Measurements from ENCODE around the gene MTF2.
"Not testable (repeated sequence)": the region's sequence is repeated elsewhere in the genome, so short reads cannot be mapped to it uniquely, and the experiment has no call there.

The MTF2 gene

DNA sequence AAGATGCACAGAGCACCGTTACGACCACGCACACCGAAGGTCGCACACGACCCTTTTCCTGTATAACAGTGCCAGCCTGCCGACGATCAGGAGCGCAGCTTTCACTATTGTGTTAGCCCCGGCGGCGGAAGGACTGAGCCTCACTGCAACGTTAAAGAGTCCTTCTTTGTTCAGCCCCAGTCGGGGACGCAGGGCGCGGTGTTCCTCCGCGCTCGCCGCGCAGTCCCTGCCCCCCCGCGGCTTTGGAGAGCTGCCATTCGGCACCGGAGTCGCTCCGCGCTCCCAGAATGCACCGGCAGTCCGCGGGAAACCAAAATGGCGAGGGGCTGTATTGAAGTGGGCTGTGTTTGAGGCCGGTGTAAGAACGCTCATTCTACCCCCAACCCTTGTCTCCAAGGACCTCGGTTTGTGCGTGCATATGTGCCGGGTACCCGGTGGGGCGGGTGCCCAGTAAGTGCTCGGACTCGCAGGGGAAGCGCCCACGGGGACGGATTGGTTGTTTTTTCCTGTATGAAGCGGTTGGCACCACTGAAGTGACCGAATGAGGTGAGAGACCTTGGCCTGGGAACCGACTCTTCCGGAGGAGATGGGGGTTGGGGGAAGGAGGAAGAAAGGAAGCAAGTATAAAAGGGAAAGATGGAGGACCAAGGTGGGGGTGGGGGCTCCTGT lies at the start of gene MTF2:
TSS of gene MTF2 (plus strand) at position 298 of the 669 bp plus-strand sequence. CDS start at position 542, 244 bp downstream.
- Histone ChIP-seq H3K9me3 (ENCODE audit: control insufficient read depth in 1 of 2, low read length in 2 of 2) (no peaks in the 10 kb centered on the region), H3K27ac (ENCODE audit: low read depth, low read length) (peak within 1 kb of the TSS; percentile 72), H3K27me3 (ENCODE audit: control insufficient read depth in 1 of 2, insufficient read depth in 2 of 2, low read length in 2 of 2) (no peaks in the 10 kb centered on the region), H3K9ac (ENCODE audit: low read depth in 1 of 2, low read length in 2 of 2) (peak within 1 kb of the TSS; percentile 89 to 91), H3K4me1 (ENCODE audit: control insufficient read depth in 1 of 2, insufficient read depth in 2 of 2, low read length in 2 of 2) (peaks cover 5 to 21% of the 10 kb centered on the region in 2 donors), H3K36me3 (ENCODE audit: control insufficient read depth in 1 of 2, insufficient read depth in 2 of 2, low read length in 2 of 2) (peaks cover 0 to 3% of the 10 kb centered on the region in 2 donors), H3K4me3 (ENCODE audit: low read depth in 1 of 2, low read length in 2 of 2) (peak within 1 kb of the TSS; percentile 97 to 99)

DNA sequence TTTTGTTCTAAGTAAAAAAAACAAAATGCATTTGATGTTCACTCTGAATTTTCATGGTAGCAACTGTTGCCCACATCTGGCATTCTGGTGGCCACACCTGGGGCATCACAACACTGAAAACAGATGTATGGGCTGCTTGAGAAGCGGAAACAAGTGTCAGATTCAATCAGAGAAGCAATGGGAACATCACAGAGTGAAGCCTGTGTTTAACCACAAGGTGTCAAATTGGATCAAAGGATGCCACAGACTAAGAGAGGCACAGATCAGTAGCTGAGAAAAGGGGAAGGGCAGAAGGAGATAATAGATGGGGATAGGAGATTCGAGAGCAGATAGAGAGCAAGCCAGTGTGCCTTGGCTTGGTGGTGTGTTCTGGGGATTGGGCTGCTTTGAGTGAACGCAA lies 49.8 kb upstream of the MTF2 start:
- Histone ChIP-seq H3K27ac (ENCODE audit: low read depth, low read length) (no peak overlapping the region), H3K27me3 (ENCODE audit: control insufficient read depth in 1 of 2, insufficient read depth in 2 of 2, low read length in 2 of 2) (peaks cover 0 to 3% of the 10 kb centered on the region in 2 donors), H3K4me3 (ENCODE audit: low read depth in 1 of 2, low read length in 2 of 2) (no peak overlapping the region), H3K9me3 (ENCODE audit: control insufficient read depth in 1 of 2, low read length in 2 of 2) (no peaks in the 10 kb centered on the region), H3K9ac (ENCODE audit: low read depth in 1 of 2, low read length in 2 of 2) (no peak overlapping the region), H3K4me1 (ENCODE audit: control insufficient read depth in 1 of 2, insufficient read depth in 2 of 2, low read length in 2 of 2) (no peaks in the 10 kb centered on the region), H3K36me3 (ENCODE audit: control insufficient read depth in 1 of 2, insufficient read depth in 2 of 2, low read length in 2 of 2) (no peaks in the 10 kb centered on the region)

DNA sequence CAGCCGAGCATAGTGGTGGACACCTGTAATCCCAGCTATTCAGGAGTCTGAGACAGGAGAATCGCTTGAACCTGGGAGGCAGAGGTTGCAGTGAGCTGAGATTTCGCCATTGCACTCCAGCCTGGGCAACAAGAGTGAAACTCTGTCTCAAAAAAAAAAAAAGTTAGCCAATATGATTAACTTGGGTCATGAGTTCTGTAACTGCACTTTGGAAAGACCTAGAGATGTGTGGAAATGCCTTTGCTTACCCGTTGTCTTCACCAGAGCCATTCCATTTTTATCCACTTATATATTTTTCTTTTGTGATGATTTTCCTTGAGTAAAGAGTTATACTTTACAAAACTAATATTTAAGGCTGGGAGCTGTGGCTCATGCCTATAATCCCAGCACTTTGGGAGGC lies 48.9 kb upstream of the MTF2 start:
- H3K36me3 ChIP-seq (ENCODE audit: control insufficient read depth in 1 of 2, insufficient read depth in 2 of 2, low read length in 2 of 2); H3K9me3 ChIP-seq (ENCODE audit: control insufficient read depth in 1 of 2, low read length in 2 of 2); H3K9ac ChIP-seq (ENCODE audit: low read depth in 1 of 2, low read length in 2 of 2); H3K27ac ChIP-seq (ENCODE audit: low read depth, low read length); H3K4me1 ChIP-seq (ENCODE audit: control insufficient read depth in 1 of 2, insufficient read depth in 2 of 2, low read length in 2 of 2); H3K4me3 ChIP-seq (ENCODE audit: low read depth in 1 of 2, low read length in 2 of 2); H3K27me3 ChIP-seq (ENCODE audit: control insufficient read depth in 1 of 2, insufficient read depth in 2 of 2, low read length in 2 of 2): not testable (repeated sequence)

DNA sequence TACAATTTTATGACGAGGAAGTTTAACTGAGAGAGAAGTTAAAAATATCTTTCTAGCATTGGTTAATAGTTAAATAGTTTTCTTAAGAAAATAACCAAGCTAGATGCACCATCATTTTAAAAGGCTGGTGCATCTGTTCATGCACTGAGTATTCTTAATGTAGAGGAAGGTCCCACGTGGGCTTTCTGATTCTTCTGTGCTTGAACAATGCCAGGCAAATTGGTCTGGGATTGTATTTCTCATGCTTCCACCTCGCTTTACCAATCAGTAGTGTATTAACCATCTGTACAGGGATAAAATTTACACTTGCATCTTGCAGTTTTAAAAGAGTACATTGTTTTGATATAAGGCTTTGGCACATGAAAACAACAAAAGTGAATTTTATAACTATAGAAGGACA lies 47.4 kb upstream of the MTF2 start:
- H3K4me3 ChIP-seq (ENCODE audit: low read depth in 1 of 2, low read length in 2 of 2) = no peak overlapping the region
- no peaks in the 10 kb centered on the region for H3K9me3 ChIP-seq (ENCODE audit: control insufficient read depth in 1 of 2, low read length in 2 of 2)
- H3K9ac ChIP-seq (ENCODE audit: low read depth in 1 of 2, low read length in 2 of 2) = no peak overlapping the region
- H3K36me3 ChIP-seq (ENCODE audit: control insufficient read depth in 1 of 2, insufficient read depth in 2 of 2, low read length in 2 of 2) = no peaks in the 10 kb centered on the region
- H3K4me1 ChIP-seq (ENCODE audit: control insufficient read depth in 1 of 2, insufficient read depth in 2 of 2, low read length in 2 of 2) = no peaks in the 10 kb centered on the region
- H3K27me3 ChIP-seq (ENCODE audit: control insufficient read depth in 1 of 2, insufficient read depth in 2 of 2, low read length in 2 of 2) = peaks cover 0 to 3% of the 10 kb centered on the region in 2 donors
- no peak overlapping the region for H3K27ac ChIP-seq (ENCODE audit: low read depth, low read length)

DNA sequence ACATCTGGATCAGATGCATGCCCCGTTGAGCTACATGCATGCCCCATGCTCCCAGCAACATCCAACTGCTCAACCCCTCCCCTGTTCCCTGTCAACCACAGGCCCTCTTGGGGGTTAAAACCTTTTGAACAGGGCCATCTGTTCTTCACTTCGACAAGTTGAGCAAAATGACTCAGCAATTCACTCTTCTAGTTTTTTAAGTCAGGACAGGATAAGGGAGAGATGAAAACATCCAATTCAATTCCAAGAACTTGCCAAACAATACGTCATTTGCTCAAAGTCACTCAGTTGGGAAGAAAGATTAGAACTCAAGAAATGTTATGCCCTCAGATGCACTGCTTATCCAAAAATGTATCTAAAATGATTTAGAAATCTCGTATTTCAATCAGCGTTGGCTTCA lies 46.1 kb upstream of the MTF2 start:
- no peak overlapping the region for H3K9ac ChIP-seq (ENCODE audit: low read depth in 1 of 2, low read length in 2 of 2)
- H3K27ac ChIP-seq (ENCODE audit: low read depth, low read length) = no peak overlapping the region
- H3K4me1 ChIP-seq (ENCODE audit: control insufficient read depth in 1 of 2, insufficient read depth in 2 of 2, low read length in 2 of 2) = no peaks in the 10 kb centered on the region
- peaks cover 0 to 2% of the 10 kb centered on the region in 2 donors for H3K27me3 ChIP-seq (ENCODE audit: control insufficient read depth in 1 of 2, insufficient read depth in 2 of 2, low read length in 2 of 2)
- no peaks in the 10 kb centered on the region for H3K9me3 ChIP-seq (ENCODE audit: control insufficient read depth in 1 of 2, low read length in 2 of 2)
- H3K36me3 ChIP-seq (ENCODE audit: control insufficient read depth in 1 of 2, insufficient read depth in 2 of 2, low read length in 2 of 2) = no peaks in the 10 kb centered on the region
- H3K4me3 ChIP-seq (ENCODE audit: low read depth in 1 of 2, low read length in 2 of 2) = no peak overlapping the region

DNA sequence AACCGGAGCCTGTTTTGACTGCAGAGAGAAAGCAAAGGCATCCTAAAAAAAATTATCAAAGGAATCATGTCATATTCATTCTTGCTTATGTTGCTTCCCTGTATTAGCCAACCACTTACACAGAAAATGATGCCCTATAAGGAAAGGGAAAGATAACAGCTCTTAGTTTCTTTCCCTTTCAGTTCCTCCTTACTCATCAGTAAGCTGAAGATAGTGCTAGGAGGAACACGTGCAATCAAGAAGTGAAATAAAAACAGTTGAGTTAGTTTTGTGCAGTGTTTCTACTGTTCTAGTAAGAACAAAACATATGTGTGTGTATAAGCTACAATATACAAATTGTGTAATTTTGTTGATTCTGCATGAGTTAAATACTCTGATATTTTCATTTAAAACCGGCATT lies 45.3 kb upstream of the MTF2 start:
- Histone ChIP-seq H3K4me3 (ENCODE audit: low read depth in 1 of 2, low read length in 2 of 2) (no peak overlapping the region), H3K9me3 (ENCODE audit: control insufficient read depth in 1 of 2, low read length in 2 of 2) (no peaks in the 10 kb centered on the region), H3K27ac (ENCODE audit: low read depth, low read length) (no peak overlapping the region), H3K4me1 (ENCODE audit: control insufficient read depth in 1 of 2, insufficient read depth in 2 of 2, low read length in 2 of 2) (no peaks in the 10 kb centered on the region), H3K9ac (ENCODE audit: low read depth in 1 of 2, low read length in 2 of 2) (no peak overlapping the region), H3K36me3 (ENCODE audit: control insufficient read depth in 1 of 2, insufficient read depth in 2 of 2, low read length in 2 of 2) (no peaks in the 10 kb centered on the region), H3K27me3 (ENCODE audit: control insufficient read depth in 1 of 2, insufficient read depth in 2 of 2, low read length in 2 of 2) (no peaks in the 10 kb centered on the region)

DNA sequence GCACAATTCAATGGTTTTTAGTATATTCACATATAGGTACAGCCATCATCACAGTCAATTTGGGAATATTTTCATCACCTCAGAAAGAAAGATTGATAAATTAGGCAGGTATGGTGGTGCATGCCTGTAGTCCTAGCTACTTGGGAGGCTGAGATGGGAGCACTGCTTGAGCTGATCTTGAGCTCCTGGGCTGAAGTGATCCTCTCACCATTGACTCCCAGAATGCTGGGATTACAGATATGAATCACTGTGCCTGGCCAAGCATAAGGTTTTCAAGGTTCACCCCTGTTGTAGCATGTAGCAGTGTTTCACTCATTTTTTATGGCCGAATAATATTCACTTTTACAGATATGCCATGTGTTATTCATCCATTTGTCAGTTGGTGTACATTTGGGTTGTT lies 44.7 kb upstream of the MTF2 start:
- Histone ChIP-seq H3K9ac (ENCODE audit: low read depth in 1 of 2, low read length in 2 of 2) (no peak overlapping the region), H3K4me3 (ENCODE audit: low read depth in 1 of 2, low read length in 2 of 2) (no peak overlapping the region), H3K36me3 (ENCODE audit: control insufficient read depth in 1 of 2, insufficient read depth in 2 of 2, low read length in 2 of 2) (no peaks in the 10 kb centered on the region), H3K4me1 (ENCODE audit: control insufficient read depth in 1 of 2, insufficient read depth in 2 of 2, low read length in 2 of 2) (no peaks in the 10 kb centered on the region), H3K9me3 (ENCODE audit: control insufficient read depth in 1 of 2, low read length in 2 of 2) (no peaks in the 10 kb centered on the region), H3K27ac (ENCODE audit: low read depth, low read length) (no peak overlapping the region), H3K27me3 (ENCODE audit: control insufficient read depth in 1 of 2, insufficient read depth in 2 of 2, low read length in 2 of 2) (no peaks in the 10 kb centered on the region)

DNA sequence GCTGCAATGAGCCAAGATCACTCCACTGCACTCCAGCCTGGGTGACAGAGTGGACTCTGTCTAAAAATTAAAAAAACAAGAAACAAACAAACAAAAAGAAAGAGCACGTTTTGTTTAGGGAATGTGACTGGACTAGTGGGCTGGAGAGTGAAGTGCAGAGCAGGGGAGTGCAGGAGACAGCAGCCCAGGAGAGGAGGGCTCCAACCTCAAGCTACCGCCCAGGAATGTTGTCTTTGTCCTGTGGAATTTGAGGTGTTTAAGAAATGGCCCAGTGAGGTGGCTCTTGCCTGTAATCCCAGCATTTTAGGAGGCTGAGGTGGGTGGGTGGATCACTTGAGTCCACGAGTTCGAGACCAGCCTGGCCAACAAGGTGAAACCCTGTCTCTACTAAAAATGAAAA lies 42.4 kb upstream of the MTF2 start:
- Histone ChIP-seq H3K27me3 (ENCODE audit: control insufficient read depth in 1 of 2, insufficient read depth in 2 of 2, low read length in 2 of 2) (no peaks in the 10 kb centered on the region), H3K4me1 (ENCODE audit: control insufficient read depth in 1 of 2, insufficient read depth in 2 of 2, low read length in 2 of 2) (no peaks in the 10 kb centered on the region), H3K4me3 (ENCODE audit: low read depth in 1 of 2, low read length in 2 of 2) (no peak overlapping the region), H3K27ac (ENCODE audit: low read depth, low read length) (no peak overlapping the region), H3K9ac (ENCODE audit: low read depth in 1 of 2, low read length in 2 of 2) (no peak overlapping the region), H3K36me3 (ENCODE audit: control insufficient read depth in 1 of 2, insufficient read depth in 2 of 2, low read length in 2 of 2) (no peaks in the 10 kb centered on the region), H3K9me3 (ENCODE audit: control insufficient read depth in 1 of 2, low read length in 2 of 2) (no peaks in the 10 kb centered on the region)

DNA sequence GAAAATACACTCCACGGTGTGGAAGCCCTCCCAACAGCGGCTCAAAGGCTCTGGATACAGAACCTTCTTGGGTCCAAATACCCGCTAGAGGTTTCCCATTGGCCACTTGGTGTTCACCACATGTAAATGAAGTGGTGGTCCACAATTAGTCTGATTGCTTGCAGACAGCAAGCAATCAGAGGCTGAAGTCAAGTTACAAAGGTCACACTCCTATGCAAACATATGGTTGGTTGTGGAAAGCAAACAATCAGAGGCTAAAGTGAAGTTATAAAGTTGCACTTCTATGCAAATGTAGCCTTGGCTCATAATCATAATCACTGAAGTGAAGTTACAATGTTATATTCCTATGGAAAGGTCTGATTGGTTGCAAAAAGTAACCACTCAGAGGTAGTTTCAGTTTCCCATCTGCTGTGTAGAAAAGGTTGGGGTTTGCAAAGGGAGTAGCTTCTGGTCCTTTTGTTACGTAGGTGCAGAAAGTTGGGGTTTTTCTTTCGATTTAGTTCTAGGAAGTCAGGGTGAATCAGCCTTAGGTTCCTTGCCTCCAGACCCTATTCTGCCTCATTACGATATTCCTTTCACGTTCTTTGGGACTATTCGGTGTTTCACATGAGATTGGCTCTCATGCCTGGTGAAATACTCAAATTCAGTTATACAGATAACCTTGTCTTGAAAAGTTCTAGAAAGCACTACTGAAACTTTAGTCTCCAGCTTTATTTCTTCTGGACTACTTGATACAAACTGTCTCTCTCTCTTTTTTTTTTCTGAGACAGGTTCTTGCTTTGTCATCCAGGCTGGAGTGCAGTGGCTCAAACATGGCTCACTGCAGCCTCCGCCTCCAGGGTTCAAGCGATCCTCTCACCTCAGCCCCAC lies 36.7 kb upstream of the MTF2 start:
- peak overlapping the region; percentile 34 for H3K27ac ChIP-seq (ENCODE audit: low read depth, low read length)
- H3K9ac ChIP-seq (ENCODE audit: low read depth in 1 of 2, low read length in 2 of 2) = peak overlapping the region in 1 of 2 donors; percentile 38
- no peaks in the 10 kb centered on the region for H3K4me1 ChIP-seq (ENCODE audit: control insufficient read depth in 1 of 2, insufficient read depth in 2 of 2, low read length in 2 of 2)
- no peaks in the 10 kb centered on the region for H3K9me3 ChIP-seq (ENCODE audit: control insufficient read depth in 1 of 2, low read length in 2 of 2)
- H3K4me3 ChIP-seq (ENCODE audit: low read depth in 1 of 2, low read length in 2 of 2) = peak overlapping the region; percentile 64 to 68
- H3K36me3 ChIP-seq (ENCODE audit: control insufficient read depth in 1 of 2, insufficient read depth in 2 of 2, low read length in 2 of 2) = no peaks in the 10 kb centered on the region
- no peaks in the 10 kb centered on the region for H3K27me3 ChIP-seq (ENCODE audit: control insufficient read depth in 1 of 2, insufficient read depth in 2 of 2, low read length in 2 of 2)

DNA sequence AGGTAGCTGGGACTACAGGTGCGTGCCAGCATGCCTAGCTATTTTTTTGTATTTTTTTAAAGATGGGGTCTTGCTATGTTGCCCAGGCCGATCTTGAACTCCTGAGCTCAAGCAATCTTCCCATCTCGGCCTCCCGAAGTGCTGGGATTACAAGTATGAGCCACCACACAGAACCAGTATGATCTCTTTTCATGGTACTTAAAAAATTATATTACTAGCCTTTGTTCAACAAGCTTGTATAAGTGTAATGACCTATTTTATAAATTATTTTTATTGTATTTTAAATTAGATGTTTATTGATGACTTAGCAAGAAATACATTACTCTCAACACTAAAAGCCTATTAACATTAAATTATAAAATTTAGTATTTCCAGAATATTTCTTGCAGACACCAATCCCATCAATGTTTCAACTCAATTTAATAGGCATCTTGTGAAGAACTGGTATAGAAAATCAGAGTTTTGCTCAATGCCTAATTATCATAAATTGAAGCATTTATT lies 36.0 kb upstream of the MTF2 start:
- Histone ChIP-seq H3K27ac (ENCODE audit: low read depth, low read length) (peak overlapping the region; percentile 34), H3K4me3 (ENCODE audit: low read depth in 1 of 2, low read length in 2 of 2) (peak overlapping the region; percentile 64 to 68), H3K36me3 (ENCODE audit: control insufficient read depth in 1 of 2, insufficient read depth in 2 of 2, low read length in 2 of 2) (no peaks in the 10 kb centered on the region), H3K9ac (ENCODE audit: low read depth in 1 of 2, low read length in 2 of 2) (peak overlapping the region in 1 of 2 donors; percentile 38), H3K9me3 (ENCODE audit: control insufficient read depth in 1 of 2, low read length in 2 of 2) (no peaks in the 10 kb centered on the region), H3K4me1 (ENCODE audit: control insufficient read depth in 1 of 2, insufficient read depth in 2 of 2, low read length in 2 of 2) (no peaks in the 10 kb centered on the region), H3K27me3 (ENCODE audit: control insufficient read depth in 1 of 2, insufficient read depth in 2 of 2, low read length in 2 of 2) (no peaks in the 10 kb centered on the region)
